MM.1S (cell line): ENCODE results near the gene ITGA6.

Experiments
- DNase-seq: peaks from one replicate; pipeline ENCODE4 v3.0.0-alpha.2; 2015
- H2AFZ ChIP-seq: fragments of 300-600 bp; sonication (generic); 2 replicates; pipeline ENCODE4 v1.6.0; 2016; ENCODE audit warnings: antibody characterized with exemption, low read length
- H3F3A ChIP-seq: fragments of 300-600 bp; sonication (generic); 2 replicates; pipeline ENCODE4 v1.6.1; 2016; ENCODE audit warnings: mild to moderate bottlenecking, antibody characterized with exemption, low read length, moderate library complexity, mixed read lengths; ENCODE audit not compliant: insufficient read depth
- H3K27ac ChIP-seq: fragments of 300-600 bp; sonication (generic); 2 replicates; pipeline ENCODE4 v1.5.1; 2016; ENCODE audit warnings: mild to moderate bottlenecking, low read length
- H3K27me3 ChIP-seq: fragments of 300-600 bp; sonication (generic); replicated peaks from 2 replicates; pipeline ENCODE4 v1.6.0; 2016; ENCODE audit warnings: low read length; ENCODE audit not compliant: insufficient read depth
- H3K36me3 ChIP-seq: fragments of 300-600 bp; sonication (generic); replicated peaks from 2 replicates; pipeline ENCODE4 v1.6.1; 2016; ENCODE audit warnings: mild to moderate bottlenecking, low read length, mixed read lengths; ENCODE audit not compliant: insufficient read depth
- H3K4me1 ChIP-seq: fragments of 300-600 bp; sonication (generic); 2 replicates; pipeline ENCODE4 v1.6.1; 2016; ENCODE audit warnings: low read length, mixed read lengths
- H3K4me2 ChIP-seq: fragments of 300-600 bp; sonication (generic); 2 replicates; pipeline ENCODE4 v1.6.0; 2016; ENCODE audit warnings: low read depth, low read length
- H3K4me3 ChIP-seq: fragments of 300-600 bp; sonication (generic); 2 replicates; pipeline ENCODE4 v1.5.1; 2016; ENCODE audit warnings: low read length, mixed read lengths
- H3K79me2 ChIP-seq: fragments of 300-600 bp; sonication (generic); 2 replicates; pipeline ENCODE4 v1.6.1; 2016; ENCODE audit warnings: mixed run types, low read length, mixed read lengths
- H3K9ac ChIP-seq: fragments of 300-600 bp; sonication (generic); 2 replicates; pipeline ENCODE4 v1.6.1; 2016; ENCODE audit warnings: low read length, mixed read lengths
- H3K9me2 ChIP-seq: fragments of 300-600 bp; sonication (generic); replicated peaks from 2 replicates; pipeline ENCODE4 v1.6.1; 2016; ENCODE audit warnings: mild to moderate bottlenecking, low read length, mixed read lengths; ENCODE audit not compliant: insufficient read depth
- H3K9me3 ChIP-seq: fragments of 300-600 bp; sonication (generic); replicated peaks from 2 replicates; pipeline ENCODE4 v1.6.1; 2016; ENCODE audit warnings: mild to moderate bottlenecking, low read length, mixed read lengths; ENCODE audit not compliant: insufficient read depth
- H4K20me1 ChIP-seq: fragments of 300-600 bp; sonication (generic); 2 replicates; pipeline ENCODE4 v1.6.1; 2016; ENCODE audit warnings: mild to moderate bottlenecking, low read length, moderate library complexity, mixed read lengths; ENCODE audit not compliant: insufficient read depth
- CTCF ChIP-seq: fragments of 300-600 bp; sonication (generic); IDR thresholded peaks from 2 replicates; pipeline ENCODE4 v1.5.1; 2016; ENCODE audit warnings: antibody characterized with exemption, low read length, mixed read lengths
- EZH2 ChIP-seq: fragments of 300-600 bp; sonication (generic); optimal IDR thresholded peaks from 2 replicates; pipeline ENCODE3; 2017; ENCODE audit warnings: low read depth, mild to moderate bottlenecking, antibody characterized with exemption, low read length, mixed read lengths
- EZH2phosphoT487 ChIP-seq: fragments of 300-600 bp; sonication (generic); IDR thresholded peaks from 2 replicates; pipeline ENCODE4 v1.6.1; 2018; ENCODE audit warnings: antibody characterized with exemption, low read length

ITGA6 gene

DNA sequence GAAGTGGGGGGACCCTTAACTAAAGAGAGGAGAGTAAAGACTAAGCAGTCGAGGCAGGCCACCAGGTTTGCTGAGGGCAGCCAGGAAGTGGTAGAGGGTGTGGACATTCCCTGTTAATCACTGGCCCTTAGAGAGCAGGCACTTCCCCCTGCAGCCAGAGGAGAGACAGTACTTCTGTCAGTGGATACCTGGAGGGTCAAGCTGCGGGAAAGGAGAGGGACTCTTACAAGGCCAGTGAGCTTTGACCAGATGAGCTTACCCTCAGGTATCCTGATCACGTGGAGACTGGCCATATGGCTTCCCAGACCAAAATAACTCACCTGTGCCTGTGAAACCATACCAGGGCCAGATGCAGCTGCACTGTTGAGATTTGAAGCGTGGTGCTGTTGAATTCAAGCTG is 28.6 kb downstream of the ITGA6 start:
- Histone ChIP-seq H3K27me3 (no peaks in the 10 kb centered on the region), H3K4me3 (no peak overlapping the region), H3K36me3 (no peaks in the 10 kb centered on the region), H2AFZ (0 out of 2 replicates have a peak overlapping the region, but pooled peaks have one; percentile 14), H3K9me2 (no peaks in the 10 kb centered on the region), H3K4me1 (peaks cover 20% of the 10 kb centered on the region), H4K20me1 (no peaks in the 10 kb centered on the region), H3K27ac (peak overlapping the region; percentile 14; the same call in 1 of the 2 replicates), H3K9ac (no peak overlapping the region), H3K4me2 (peak overlapping the region; percentile 40), H3F3A (no peaks in the 10 kb centered on the region), H3K79me2 (no peaks in the 10 kb centered on the region), H3K9me3 (no peaks in the 10 kb centered on the region)
- DNase-seq: peak; percentile 36
- TF ChIP-seq CTCF (no peak), EZH2phosphoT487 (no peak), EZH2 (no peak)

GRCh38 chr2:172457536-172457935 is 30.1 kb downstream of the ITGA6 start:
- no peak for DNase-seq
- peaks cover 2% of the 10 kb centered on the region; the same call in 1 of the 2 replicates for H3F3A ChIP-seq
- no peak for TF ChIP-seq EZH2
- H2AFZ ChIP-seq: no peak overlapping the region
- H3K4me2 ChIP-seq: no peak overlapping the region
- peaks cover 25% of the 10 kb centered on the region for H3K4me1 ChIP-seq
- no peak overlapping the region for H3K27ac ChIP-seq
- H4K20me1 ChIP-seq: no peaks in the 10 kb centered on the region
- H3K36me3 ChIP-seq: no peaks in the 10 kb centered on the region
- no peaks in the 10 kb centered on the region for H3K79me2 ChIP-seq
- no peaks in the 10 kb centered on the region for H3K27me3 ChIP-seq
- no peak overlapping the region for H3K4me3 ChIP-seq
- H3K9me3 ChIP-seq: no peaks in the 10 kb centered on the region
- H3K9me2 ChIP-seq: no peaks in the 10 kb centered on the region
- no peak overlapping the region for H3K9ac ChIP-seq

DNA sequence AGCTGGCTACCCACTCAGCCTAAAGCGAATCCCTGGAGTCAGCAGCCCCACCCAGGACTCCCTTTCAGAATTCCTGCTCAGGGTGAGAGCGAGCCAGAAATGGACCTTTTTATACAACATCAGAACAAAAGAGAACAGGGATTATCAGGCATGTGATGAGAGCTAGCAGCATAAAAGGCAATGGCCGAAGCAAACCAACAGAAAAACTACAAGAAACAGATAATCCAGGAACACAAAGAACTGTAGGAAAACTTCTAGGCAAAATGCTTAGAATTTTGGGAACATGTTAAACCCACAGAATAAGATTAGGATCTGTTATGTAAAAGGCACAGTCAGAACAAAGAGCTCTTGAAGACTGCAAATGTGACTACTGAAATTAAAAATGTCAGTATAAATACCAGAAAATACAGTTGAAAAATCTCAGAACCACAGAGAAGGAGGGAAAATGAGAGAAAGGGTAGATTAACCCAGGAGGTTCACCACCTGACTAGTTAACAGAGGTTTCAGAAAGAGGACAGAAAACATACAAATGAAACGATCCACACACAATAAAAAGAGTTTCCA is 31.3 kb downstream of the ITGA6 start:
- Histone ChIP-seq H3F3A (peaks cover 14% of the 10 kb centered on the region; the same call in 1 of the 2 replicates), H3K36me3 (no peaks in the 10 kb centered on the region), H3K27me3 (no peaks in the 10 kb centered on the region), H2AFZ (no peak overlapping the region), H3K9ac (no peak overlapping the region), H3K79me2 (no peaks in the 10 kb centered on the region), H3K4me1 (peaks cover 36% of the 10 kb centered on the region), H3K4me2 (no peak overlapping the region), H3K9me3 (no peaks in the 10 kb centered on the region), H3K27ac (no peak overlapping the region), H3K9me2 (no peaks in the 10 kb centered on the region), H4K20me1 (no peaks in the 10 kb centered on the region), H3K4me3 (no peak overlapping the region)
- no peak for DNase-seq
- TF ChIP-seq CTCF (no peak), EZH2 (no peak), EZH2phosphoT487 (no peak)

GRCh38 chr2:172460780-172461201 is 33.4 kb downstream of the ITGA6 start:
- H3K4me3 ChIP-seq: no peak overlapping the region
- no peak overlapping the region for H3K27ac ChIP-seq
- H3F3A ChIP-seq: peaks cover 15% of the 10 kb centered on the region; the same call in 1 of the 2 replicates
- H3K9ac ChIP-seq: no peak overlapping the region
- H3K4me2 ChIP-seq: no peak overlapping the region
- peaks cover 41% of the 10 kb centered on the region for H3K4me1 ChIP-seq
- no peak overlapping the region for H2AFZ ChIP-seq
- no peaks in the 10 kb centered on the region for H3K9me2 ChIP-seq
- no peak for TF ChIP-seq EZH2
- no peak for TF ChIP-seq CTCF
- TF ChIP-seq EZH2phosphoT487: no peak
- H3K27me3 ChIP-seq: no peaks in the 10 kb centered on the region
- H3K9me3 ChIP-seq: no peaks in the 10 kb centered on the region
- H3K79me2 ChIP-seq: no peaks in the 10 kb centered on the region
- H4K20me1 ChIP-seq: no peaks in the 10 kb centered on the region
- DNase-seq: no peak
- H3K36me3 ChIP-seq: no peaks in the 10 kb centered on the region
